ENCODE data around the gene ITIH1.
A peak's percentile ranks its signal among the peaks of the same experiment; 100 is the strongest.

The ITIH1 gene

DNA sequence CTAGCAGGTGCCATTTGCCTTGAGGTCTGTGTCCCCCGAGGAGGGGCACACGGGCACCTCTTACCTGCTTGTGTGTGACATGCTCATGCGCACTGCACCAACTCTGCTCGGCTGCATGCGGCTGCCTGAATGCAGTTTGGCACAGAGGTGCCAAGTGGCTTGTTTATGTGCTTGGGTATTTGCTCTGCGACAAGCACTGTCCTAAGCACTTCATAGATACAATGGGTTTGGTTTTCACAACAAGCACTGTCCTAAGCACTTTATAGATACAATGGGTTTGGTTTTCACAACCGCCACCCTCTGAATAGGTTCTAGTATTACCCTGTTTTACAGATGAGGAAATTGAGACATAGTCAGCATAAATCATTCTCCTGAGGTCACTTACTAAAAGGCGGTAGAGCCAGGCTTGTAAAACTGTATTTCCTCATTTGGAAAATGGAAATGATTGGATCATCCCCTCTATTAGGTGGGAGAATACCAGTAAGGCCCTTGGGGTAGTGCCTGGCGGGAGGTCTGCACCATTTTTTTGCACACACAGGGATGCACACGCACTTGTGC lies 52.6 kb downstream of the ITIH1 start:
- no peak for DNase-seq (ENCODE audit: low read depth, low spot score)
- Histone ChIP-seq H3K36me3 (ENCODE audit: insufficient read depth, insufficient read length, low read length) (no peaks in the 10 kb centered on the region), H3K4me3 (ENCODE audit: insufficient read length, low read depth) (no peak overlapping the region), H3K9ac (ENCODE audit: insufficient read length, low read depth) (no peak overlapping the region), H3K27me3 (ENCODE audit: insufficient read depth, insufficient read length) (no peaks in the 10 kb centered on the region), H3K9me3 (ENCODE audit: insufficient read depth, low read length) (no peaks in the 10 kb centered on the region), H3K4me1 (ENCODE audit: insufficient read depth, insufficient read length) (peaks cover 30% of the 10 kb centered on the region)
- TF ChIP-seq ZNF274 (IDR thresholded peaks at IDR 0.05; ENCODE audit: low read depth, low read length): no peak
- TF ChIP-seq YY1 (IDR thresholded peaks at IDR 0.05; ENCODE audit: insufficient read depth, insufficient read length): no peak
- TF ChIP-seq SUZ12 (IDR thresholded peaks at IDR 0.05; ENCODE audit: extremely low read depth, insufficient read depth, insufficient read length): no peak

DNA sequence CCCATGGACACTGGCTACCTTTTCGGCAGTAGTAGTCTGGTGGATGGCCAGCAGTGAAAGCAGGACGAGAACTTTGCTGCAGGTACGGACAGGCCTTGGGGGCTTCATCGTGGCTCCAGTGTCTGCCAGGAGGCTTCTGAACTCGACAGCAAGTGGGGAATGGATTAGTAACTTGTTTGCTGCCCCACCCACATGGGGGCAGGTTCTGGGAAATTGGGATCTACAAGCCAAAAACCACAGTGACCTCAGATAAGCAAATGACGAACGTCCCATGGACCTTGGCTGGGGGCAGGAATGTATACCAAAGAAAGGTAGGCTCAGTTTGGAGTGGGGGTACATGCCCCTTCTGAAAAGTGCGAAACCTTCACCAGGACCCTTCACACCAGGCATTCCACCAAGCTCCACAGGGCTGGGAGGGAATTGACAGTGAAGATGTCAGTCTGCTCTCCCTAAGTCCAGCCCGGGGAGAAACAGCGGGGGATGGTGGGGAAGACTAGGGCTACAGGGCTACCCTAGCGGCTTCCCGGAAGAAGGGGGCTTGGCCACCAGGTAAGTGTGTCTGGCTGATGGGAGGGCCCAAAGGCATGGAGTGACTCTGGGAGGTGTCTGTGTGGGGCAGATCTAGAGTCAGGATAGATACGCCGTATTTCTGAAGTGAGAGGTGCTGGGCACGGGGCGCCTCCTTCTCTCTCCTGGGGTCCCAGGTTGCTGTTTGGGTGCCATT lies 53.3 kb downstream of the ITIH1 start, which contains the start of gene ITIH4:
Gene ITIH4, minus strand, starts transcription at position 138 of the 724 bp plus-strand sequence. Its CDS starts 30 bp downstream, at position 108.
- no peak for DNase-seq (ENCODE audit: low read depth, low spot score)
- Histone ChIP-seq H3K4me3 (ENCODE audit: insufficient read length, low read depth) (no peak within 1 kb of the TSS), H3K27me3 (ENCODE audit: insufficient read depth, insufficient read length) (no peaks in the 10 kb centered on the region), H3K9ac (ENCODE audit: insufficient read length, low read depth) (no peak within 1 kb of the TSS), H3K36me3 (ENCODE audit: insufficient read depth, insufficient read length, low read length) (no peaks in the 10 kb centered on the region), H3K9me3 (ENCODE audit: insufficient read depth, low read length) (no peaks in the 10 kb centered on the region), H3K4me1 (ENCODE audit: insufficient read depth, insufficient read length) (peaks cover 36% of the 10 kb centered on the region)
- TF ChIP-seq YY1 (IDR thresholded peaks at IDR 0.05; ENCODE audit: insufficient read depth, insufficient read length) (no peak), ZNF274 (IDR thresholded peaks at IDR 0.05; ENCODE audit: low read depth, low read length) (no peak), SUZ12 (IDR thresholded peaks at IDR 0.05; ENCODE audit: extremely low read depth, insufficient read depth, insufficient read length) (no peak)

DNA sequence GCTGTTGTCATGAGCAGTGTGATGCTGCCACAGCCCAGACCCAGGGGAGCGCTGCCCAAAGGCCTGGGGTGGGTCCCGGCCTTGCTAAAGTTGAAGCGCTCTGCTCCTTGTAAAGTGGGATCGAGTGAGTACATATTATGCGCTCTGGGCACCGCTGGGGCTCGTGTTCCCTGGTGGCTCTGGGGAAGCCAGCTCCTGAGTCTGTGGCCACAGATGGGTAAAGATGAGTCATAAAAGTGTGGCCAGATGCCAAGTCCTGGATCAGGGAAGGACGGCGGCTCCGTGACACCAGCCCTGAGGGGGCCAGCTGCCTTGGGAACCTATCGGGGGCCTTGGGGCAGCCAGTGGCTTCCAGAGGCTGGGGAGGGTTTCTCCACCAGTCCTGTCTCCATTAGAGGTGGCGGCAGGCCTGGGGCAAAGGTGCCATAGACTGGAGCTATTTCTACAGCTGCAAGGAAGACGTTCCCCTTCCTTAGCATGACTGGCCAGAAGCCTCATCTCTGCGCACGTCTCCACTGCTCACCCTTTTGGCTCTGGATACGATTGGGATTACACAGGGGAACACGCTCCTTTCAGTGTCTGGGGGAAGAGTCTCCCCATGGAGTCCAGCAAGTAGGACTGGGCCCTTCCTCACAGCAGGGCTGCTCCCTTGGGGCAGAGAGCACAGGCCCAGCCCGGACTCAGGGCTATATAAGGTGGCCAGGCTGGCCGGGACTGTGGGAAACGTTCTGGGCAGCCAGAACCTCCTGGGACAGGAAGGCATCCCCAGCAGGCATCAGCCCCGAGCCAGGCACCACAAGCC lies 54.3 kb downstream of the ITIH1 start:
- TF ChIP-seq SUZ12 (IDR thresholded peaks at IDR 0.05; ENCODE audit: extremely low read depth, insufficient read depth, insufficient read length) (no peak), ZNF274 (IDR thresholded peaks at IDR 0.05; ENCODE audit: low read depth, low read length) (no peak), YY1 (IDR thresholded peaks at IDR 0.05; ENCODE audit: insufficient read depth, insufficient read length) (no peak)
- Histone ChIP-seq H3K9ac (ENCODE audit: insufficient read length, low read depth) (no peak overlapping the region), H3K4me1 (ENCODE audit: insufficient read depth, insufficient read length) (peaks cover 37% of the 10 kb centered on the region), H3K9me3 (ENCODE audit: insufficient read depth, low read length) (no peaks in the 10 kb centered on the region), H3K36me3 (ENCODE audit: insufficient read depth, insufficient read length, low read length) (peaks cover 6% of the 10 kb centered on the region), H3K27me3 (ENCODE audit: insufficient read depth, insufficient read length) (no peaks in the 10 kb centered on the region), H3K4me3 (ENCODE audit: insufficient read length, low read depth) (no peak overlapping the region)
- no peak for DNase-seq (ENCODE audit: low read depth, low spot score)

- Histone ChIP-seq H3K4me1 (ENCODE audit: insufficient read depth, insufficient read length) (peaks cover 34% of the 10 kb centered on the region), H3K27me3 (ENCODE audit: insufficient read depth, insufficient read length) (no peaks in the 10 kb centered on the region), H3K36me3 (ENCODE audit: insufficient read depth, insufficient read length, low read length) (peaks cover 6% of the 10 kb centered on the region), H3K9me3 (ENCODE audit: insufficient read depth, low read length) (no peaks in the 10 kb centered on the region), H3K4me3 (ENCODE audit: insufficient read length, low read depth) (no peak overlapping the region), H3K9ac (ENCODE audit: insufficient read length, low read depth) (no peak overlapping the region)
- DNase-seq (ENCODE audit: low read depth, low spot score): no peak
- no peak for TF ChIP-seq ZNF274 (IDR thresholded peaks at IDR 0.05; ENCODE audit: low read depth, low read length)
- TF ChIP-seq YY1 (IDR thresholded peaks at IDR 0.05; ENCODE audit: insufficient read depth, insufficient read length): no peak
- no peak for TF ChIP-seq SUZ12 (IDR thresholded peaks at IDR 0.05; ENCODE audit: extremely low read depth, insufficient read depth, insufficient read length)
Measured at GRCh38 chr3:52833202-52833601, 55.8 kb downstream of the ITIH1 start.

- no peak for TF ChIP-seq ZNF274 (IDR thresholded peaks at IDR 0.05; ENCODE audit: low read depth, low read length)
- H3K4me1 ChIP-seq (ENCODE audit: insufficient read depth, insufficient read length): peaks cover 34% of the 10 kb centered on the region
- H3K9ac ChIP-seq (ENCODE audit: insufficient read length, low read depth): peak within 1 kb of the TSS; percentile 27
- peak; percentile 30 for DNase-seq (ENCODE audit: low read depth, low spot score)
- no peak within 1 kb of the TSS for H3K4me3 ChIP-seq (ENCODE audit: insufficient read length, low read depth)
- H3K36me3 ChIP-seq (ENCODE audit: insufficient read depth, insufficient read length, low read length): peaks cover 11% of the 10 kb centered on the region
- no peaks in the 10 kb centered on the region for H3K9me3 ChIP-seq (ENCODE audit: insufficient read depth, low read length)
- H3K27me3 ChIP-seq (ENCODE audit: insufficient read depth, insufficient read length): no peaks in the 10 kb centered on the region
Measured at GRCh38 chr3:52834871-52835501, 57.6 kb downstream of the ITIH1 start, which contains the start of gene MUSTN1. Gene MUSTN1, minus strand, starts transcription at chr3:52835019. Its CDS starts 71 bp downstream, at chr3:52834948.

DNA sequence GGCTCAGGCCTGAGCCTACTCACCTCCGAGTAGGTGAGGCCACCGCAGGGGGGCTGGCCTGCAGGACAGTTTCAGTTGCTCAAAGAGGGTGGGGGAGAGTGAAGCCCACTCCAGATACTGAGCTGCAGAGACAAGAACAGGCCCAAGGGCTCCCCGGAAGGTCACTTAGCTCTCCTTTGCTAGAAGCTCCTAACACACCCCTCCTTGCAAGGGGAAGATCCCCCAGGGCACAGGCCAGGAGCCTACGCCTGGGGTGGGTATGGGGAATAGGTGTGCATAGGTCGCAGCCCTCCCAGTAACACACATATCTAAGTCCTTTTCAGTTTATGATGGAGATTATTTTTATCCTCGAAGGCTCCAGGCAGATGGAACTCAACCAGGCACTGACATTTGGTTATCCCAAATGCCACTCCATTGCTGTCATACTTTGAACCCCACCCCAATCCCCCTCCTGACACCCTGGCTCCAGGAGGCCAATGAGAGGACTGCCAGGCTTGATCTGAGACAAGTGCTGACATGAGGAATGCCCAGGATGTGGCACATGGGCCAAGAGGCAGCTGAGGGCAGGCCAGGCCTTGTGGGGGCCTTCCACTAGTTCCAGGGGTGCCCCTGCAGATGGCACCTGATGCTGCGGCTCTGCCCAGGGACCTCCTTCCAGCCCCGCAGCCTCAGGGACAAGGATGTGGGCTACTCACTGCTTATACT lies 58.5 kb downstream of the ITIH1 start:
- H3K9ac ChIP-seq (ENCODE audit: insufficient read length, low read depth): peak overlapping the region; percentile 27
- H3K27me3 ChIP-seq (ENCODE audit: insufficient read depth, insufficient read length): no peaks in the 10 kb centered on the region
- H3K36me3 ChIP-seq (ENCODE audit: insufficient read depth, insufficient read length, low read length): peaks cover 11% of the 10 kb centered on the region
- TF ChIP-seq ZNF274 (IDR thresholded peaks at IDR 0.05; ENCODE audit: low read depth, low read length) (no peak), YY1 (IDR thresholded peaks at IDR 0.05; ENCODE audit: insufficient read depth, insufficient read length) (no peak), SUZ12 (IDR thresholded peaks at IDR 0.05; ENCODE audit: extremely low read depth, insufficient read depth, insufficient read length) (no peak)
- DNase-seq (ENCODE audit: low read depth, low spot score): no peak
- no peak overlapping the region for H3K4me3 ChIP-seq (ENCODE audit: insufficient read length, low read depth)
- H3K4me1 ChIP-seq (ENCODE audit: insufficient read depth, insufficient read length): peaks cover 29% of the 10 kb centered on the region
- H3K9me3 ChIP-seq (ENCODE audit: insufficient read depth, low read length): no peaks in the 10 kb centered on the region
